ENCODE data around the gene SLC37A3. TPM values are rescaled to one million over a fixed set of nuclear protein-coding genes. Genes with fewer than 3 reads are reported as not detected.

Gene SLC37A3
- total RNA-seq, 1 donor from 2014 or later = 76.7 TPM

DNA sequence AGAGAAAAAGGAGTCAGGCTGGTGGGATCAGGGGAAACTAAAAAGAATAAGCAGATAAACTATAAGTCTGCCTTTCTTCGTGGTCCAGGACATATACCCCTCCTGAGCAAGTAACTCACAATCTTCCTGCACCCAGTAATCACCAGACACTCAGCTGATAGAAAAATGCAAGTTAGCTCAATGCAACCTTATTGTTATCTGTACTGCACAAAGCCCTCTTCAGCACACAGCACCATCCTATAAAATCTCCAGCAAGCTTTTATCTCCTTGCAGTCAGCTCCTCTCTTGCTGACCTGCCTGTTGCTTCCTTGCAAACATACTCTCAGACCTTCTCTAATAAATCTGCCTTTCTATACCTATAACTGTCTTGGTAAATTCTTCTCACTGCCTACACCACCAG, 6.7 kb downstream of the SLC37A3 start:
- Mint-ChIP-seq H3K27ac (ENCODE audit: unreplicated experiment) (no peak overlapping the region), H3K27me3 (ENCODE audit: unreplicated experiment) (no peaks in the 10 kb centered on the region), H3K4me1 (ENCODE audit: unreplicated experiment) (peaks cover 3% of the 10 kb centered on the region), H3K36me3 (ENCODE audit: low read depth, unreplicated experiment) (no peaks in the 10 kb centered on the region), H3K4me3 (ENCODE audit: unreplicated experiment) (no peak overlapping the region), H3K9me3 (ENCODE audit: unreplicated experiment) (no peaks in the 10 kb centered on the region)
- no peak for TF ChIP-seq CTCF (IDR thresholded peaks at IDR 0.05; ENCODE audit: unreplicated experiment)
- DNase-seq (ENCODE audit: low spot score) = no peak

DNA sequence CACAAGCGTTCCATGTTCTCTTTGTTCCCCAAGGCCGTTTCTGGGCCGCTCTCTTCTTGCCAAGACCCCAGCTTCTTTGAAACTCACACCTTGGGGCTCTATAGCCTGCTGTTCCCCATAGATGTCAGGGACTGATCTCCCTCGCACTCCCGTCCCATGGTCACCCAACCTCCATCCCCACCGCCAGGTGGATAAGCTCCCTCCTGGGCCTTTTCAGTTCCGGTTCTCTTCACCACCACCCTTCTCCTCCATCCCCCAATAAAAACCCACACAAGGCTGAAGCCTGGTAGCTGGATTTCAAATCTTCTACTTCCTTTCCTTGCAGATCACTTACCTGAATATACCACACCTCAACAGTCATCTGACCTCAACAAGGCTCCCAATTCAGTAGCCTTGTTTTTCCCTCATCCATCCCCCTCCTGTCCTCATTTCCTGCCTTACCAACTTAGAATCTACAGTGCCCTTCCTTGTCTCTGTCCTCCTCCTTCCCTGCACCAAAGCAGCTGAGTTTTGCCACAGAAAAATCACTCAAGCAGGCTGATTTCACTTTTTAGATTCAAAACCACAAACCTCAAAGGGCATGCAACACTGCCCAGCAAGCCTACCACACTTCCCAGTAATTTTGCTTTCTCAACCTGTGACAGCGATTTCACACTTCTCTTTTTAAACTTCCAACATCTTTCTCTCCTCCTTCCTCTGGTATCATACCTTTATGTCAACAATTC, 7.7 kb downstream of the SLC37A3 start:
- H3K4me1 Mint-ChIP-seq (ENCODE audit: unreplicated experiment) = no peaks in the 10 kb centered on the region
- H3K9me3 Mint-ChIP-seq (ENCODE audit: unreplicated experiment) = no peaks in the 10 kb centered on the region
- H3K4me3 Mint-ChIP-seq (ENCODE audit: unreplicated experiment) = no peak overlapping the region
- no peaks in the 10 kb centered on the region for H3K27me3 Mint-ChIP-seq (ENCODE audit: unreplicated experiment)
- no peak for DNase-seq (ENCODE audit: low spot score)
- H3K27ac Mint-ChIP-seq (ENCODE audit: unreplicated experiment) = no peak overlapping the region
- H3K36me3 Mint-ChIP-seq (ENCODE audit: low read depth, unreplicated experiment) = no peaks in the 10 kb centered on the region
- TF ChIP-seq CTCF (IDR thresholded peaks at IDR 0.05; ENCODE audit: unreplicated experiment) = no peak

DNA sequence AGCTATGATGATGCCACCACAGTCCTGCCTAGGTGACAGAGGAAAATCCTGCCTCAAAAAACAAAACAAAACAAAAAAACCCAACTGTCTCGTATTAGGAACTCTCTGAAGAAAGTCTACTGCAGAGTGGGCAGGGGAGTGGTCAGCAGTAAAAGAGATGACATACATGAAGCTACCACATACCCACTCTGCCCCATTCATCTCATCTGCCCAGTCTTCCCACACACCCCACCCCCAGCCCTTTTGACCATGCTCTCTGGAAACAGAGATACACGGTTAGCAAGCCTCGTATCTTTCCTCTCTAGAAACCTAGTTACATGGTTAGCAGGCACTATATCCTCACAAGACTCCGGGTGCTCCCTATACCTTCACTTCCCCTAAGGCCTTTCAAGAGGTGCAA, 8.3 kb downstream of the SLC37A3 start:
- no peak for TF ChIP-seq CTCF (IDR thresholded peaks at IDR 0.05; ENCODE audit: unreplicated experiment)
- no peak for DNase-seq (ENCODE audit: low spot score)
- no peaks in the 10 kb centered on the region for H3K27me3 Mint-ChIP-seq (ENCODE audit: unreplicated experiment)
- no peak overlapping the region for H3K27ac Mint-ChIP-seq (ENCODE audit: unreplicated experiment)
- H3K9me3 Mint-ChIP-seq (ENCODE audit: unreplicated experiment) = no peaks in the 10 kb centered on the region
- no peak overlapping the region for H3K4me3 Mint-ChIP-seq (ENCODE audit: unreplicated experiment)
- no peaks in the 10 kb centered on the region for H3K36me3 Mint-ChIP-seq (ENCODE audit: low read depth, unreplicated experiment)
- peaks cover 3% of the 10 kb centered on the region for H3K4me1 Mint-ChIP-seq (ENCODE audit: unreplicated experiment)

DNA sequence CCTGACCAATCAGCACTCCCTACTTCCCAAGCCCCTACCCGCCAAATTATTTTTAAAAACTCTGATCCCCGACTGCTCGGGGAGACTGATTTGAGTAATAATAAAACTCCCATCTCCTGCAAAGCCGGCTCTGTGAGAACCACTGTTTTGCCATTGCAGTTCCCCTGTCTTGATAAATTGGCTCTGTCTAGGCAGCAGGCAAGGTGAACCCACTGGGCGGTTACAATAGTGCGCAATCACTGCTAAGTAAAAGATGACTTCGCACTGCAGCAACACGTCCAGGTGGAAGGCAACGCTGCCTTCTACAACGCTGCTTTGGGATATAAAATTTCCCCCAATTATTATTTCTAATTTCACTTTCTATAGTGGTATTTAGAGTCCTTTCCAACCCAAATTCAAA, 8.9 kb downstream of the SLC37A3 start:
- Mint-ChIP-seq H3K27ac (ENCODE audit: unreplicated experiment) (no peak overlapping the region), H3K4me3 (ENCODE audit: unreplicated experiment) (no peak overlapping the region), H3K27me3 (ENCODE audit: unreplicated experiment) (no peaks in the 10 kb centered on the region), H3K4me1 (ENCODE audit: unreplicated experiment) (peaks cover 3% of the 10 kb centered on the region), H3K36me3 (ENCODE audit: low read depth, unreplicated experiment) (no peaks in the 10 kb centered on the region), H3K9me3 (ENCODE audit: unreplicated experiment) (no peaks in the 10 kb centered on the region)
- TF ChIP-seq CTCF (IDR thresholded peaks at IDR 0.05; ENCODE audit: unreplicated experiment) = no peak
- DNase-seq (ENCODE audit: low spot score) = no peak

- H3K4me1 Mint-ChIP-seq (ENCODE audit: unreplicated experiment) = peaks cover 3% of the 10 kb centered on the region
- no peak overlapping the region for H3K4me3 Mint-ChIP-seq (ENCODE audit: unreplicated experiment)
- no peak for DNase-seq (ENCODE audit: low spot score)
- H3K36me3 Mint-ChIP-seq (ENCODE audit: low read depth, unreplicated experiment) = peaks cover 6% of the 10 kb centered on the region
- no peaks in the 10 kb centered on the region for H3K27me3 Mint-ChIP-seq (ENCODE audit: unreplicated experiment)
- H3K27ac Mint-ChIP-seq (ENCODE audit: unreplicated experiment) = no peak overlapping the region
- no peaks in the 10 kb centered on the region for H3K9me3 Mint-ChIP-seq (ENCODE audit: unreplicated experiment)
- TF ChIP-seq CTCF (IDR thresholded peaks at IDR 0.05; ENCODE audit: unreplicated experiment) = no peak
Observed at GRCh38 chr7:140384894-140385545, 13.3 kb downstream of the SLC37A3 start.

Measured in endothelial cell (in vitro differentiated cells).